SK-N-SH (cell line): Measurements from ENCODE around the gene TTLL1. TPM values are rescaled to one million over a fixed set of nuclear protein-coding genes. Genes with fewer than 3 reads are reported as not detected.

Experiments
- CTCF ChIA-PET: fragments of 300-600, 350-600 bp; formaldehyde crosslinking; extraction: SDS; loops from one replicate; lab custom pipeline; 2021; lab: Yijun Ruan, JAX
- POLR2A ChIA-PET: fragments of 350-600 bp; sonication (Branson Sonifier 250); formaldehyde crosslinking; extraction: SDS; loops from one replicate; lab custom pipeline; 2020; ENCODE audit warnings: antibody characterized with exemption, inconsistent platforms; lab: Yijun Ruan, JAX
- DNase-seq: peaks from one replicate; pipeline ENCODE4 v3.0.0; 2012
- H2AFZ ChIP-seq: fragments of 200-600 bp; sonication (generic); 2 replicates; pipeline ENCODE4 v1.8.1; 2016; ENCODE audit warnings: antibody characterized with exemption, mild to moderate bottlenecking, low read depth
- H3F3A ChIP-seq: fragments of 200-600 bp; sonication (generic); replicated peaks from 2 replicates; pipeline ENCODE3; 2016; ENCODE audit warnings: antibody characterized with exemption, mild to moderate bottlenecking; ENCODE audit not compliant: insufficient read depth
- H3K27ac ChIP-seq, 2 experiments: fragments of 200-500 bp in 1 of 2; fragments of 200-600 bp in 1 of 2; sonication (Bioruptor generic) in 1 of 2; sonication (generic), shearing (Covaris generic) in 1 of 2; 2 replicates each; pipeline versions ENCODE4 v1.5.1 to v1.6.1; 2014 to 2016; ENCODE audit warnings: low read depth in 2 of 2, inconsistent platforms in 1 of 2, low read length in 1 of 2, mild to moderate bottlenecking in 1 of 2, mixed read lengths in 1 of 2
- H3K27me3 ChIP-seq: fragments of 200-600 bp; sonication (generic), shearing (Covaris generic); 2 replicates; pipeline ENCODE4 v1.6.1; 2016; ENCODE audit warnings: mixed run types; ENCODE audit not compliant: insufficient read depth
- H3K36me3 ChIP-seq, 2 experiments: fragments of 200-500 bp in 1 of 2; fragments of 200-600 bp in 1 of 2; sonication (Bioruptor generic) in 1 of 2; sonication (generic) in 1 of 2; replicated peaks in 1 of 2; 2 replicates each; pipeline versions ENCODE3 to v1.5.1; 2014 to 2016; ENCODE audit warnings: low read length in 1 of 2, mild to moderate bottlenecking in 1 of 2; ENCODE audit not compliant: insufficient read depth in 2 of 2, control insufficient read depth in 1 of 2
- H3K4me1 ChIP-seq, 2 experiments: fragments of 200-500 bp in 1 of 2; fragments of 200-600 bp in 1 of 2; sonication (Bioruptor generic) in 1 of 2; sonication (generic), shearing (Covaris generic) in 1 of 2; 2 replicates each; pipeline versions ENCODE4 v1.5.1 to v1.6.1; 2014 to 2016; ENCODE audit warnings: low read depth in 1 of 2, low read length in 1 of 2, mixed run types in 1 of 2; ENCODE audit not compliant: insufficient read depth in 2 of 2, control insufficient read depth in 1 of 2
- H3K4me2 ChIP-seq: fragments of 200-600 bp; sonication (generic), shearing (Covaris generic); 2 replicates; pipeline ENCODE4 v1.6.1; 2017; ENCODE audit warnings: mixed run types
- H3K4me3 ChIP-seq, 2 experiments: fragments of 200-500 bp in 1 of 2; fragments of 200-600 bp in 1 of 2; sonication (Bioruptor generic) in 1 of 2; sonication (generic), shearing (Covaris generic) in 1 of 2; 2 replicates each; pipeline versions ENCODE4 v1.5.1 to v1.8.1; 2014 to 2016; ENCODE audit warnings: low read depth in 2 of 2, inconsistent platforms in 1 of 2, low read length in 1 of 2, mild to moderate bottlenecking in 1 of 2, mixed read lengths in 1 of 2, moderate library complexity in 1 of 2
- H3K79me2 ChIP-seq: fragments of 200-600 bp; sonication (generic); 2 replicates; pipeline ENCODE4 v1.8.1; 2017; ENCODE audit warnings: mild to moderate bottlenecking; ENCODE audit not compliant: insufficient read depth
- H3K9ac ChIP-seq: fragments of 200-600 bp; sonication (generic); 2 replicates; pipeline ENCODE4 v1.6.1; 2017; ENCODE audit warnings: mixed run types
- H3K9me2 ChIP-seq: fragments of 200-600 bp; sonication (generic); 2 replicates; pipeline ENCODE4 v1.6.1; 2017; ENCODE audit warnings: mixed run types
- H3K9me3 ChIP-seq: fragments of 200-600 bp; sonication (generic); 2 replicates; pipeline ENCODE4 v1.6.1; 2017; ENCODE audit warnings: mixed run types, mild to moderate bottlenecking, moderate library complexity
- H4K20me1 ChIP-seq: fragments of 200-600 bp; sonication (generic); 2 replicates; pipeline ENCODE4 v1.6.1; 2017; ENCODE audit warnings: mild to moderate bottlenecking, mixed run types; ENCODE audit not compliant: insufficient read depth
- CTCF ChIP-seq: fragments of 200-600 bp; sonication (generic); IDR thresholded peaks from 2 replicates; pipeline ENCODE4 v1.6.1; 2017; ENCODE audit warnings: antibody characterized with exemption, mild to moderate bottlenecking, moderate library complexity
- EP300 ChIP-seq, 2 experiments: IDR thresholded peaks; 2 replicates each; pipeline versions ENCODE4 v1.4.0 to v1.6.1; 2012; ENCODE audit warnings: borderline replicate concordance in 1 of 2, low read depth in 1 of 2, low read length in 1 of 2
- EZH2phosphoT487 ChIP-seq: fragments of 200-600 bp; sonication (generic); IDR thresholded peaks from 2 replicates; pipeline ENCODE4 v1.6.1; 2017; ENCODE audit warnings: low read depth, mixed run types, mild to moderate bottlenecking, antibody characterized with exemption, moderate library complexity, borderline replicate concordance
- FOSL2 ChIP-seq: IDR thresholded peaks from 2 replicates; pipeline ENCODE4 v1.4.0; 2012; ENCODE audit warnings: low read depth, mild to moderate bottlenecking, moderate library complexity, borderline replicate concordance
- FOXJ3 ChIP-seq: sonication (generic); formaldehyde crosslinking; IDR thresholded peaks from 2 replicates; pipeline ENCODE4 v1.5.1; 2020; ENCODE audit warnings: mild to moderate bottlenecking, missing genetic modification reagents
- FOXM1 ChIP-seq: IDR thresholded peaks from 2 replicates; pipeline ENCODE4 v1.4.0; 2012; ENCODE audit warnings: low read depth, mild to moderate bottlenecking
- GABPA ChIP-seq: IDR thresholded peaks from 2 replicates; pipeline ENCODE4 v1.4.0; 2012; ENCODE audit warnings: low read depth, mild to moderate bottlenecking
- JUND ChIP-seq: IDR thresholded peaks from 2 replicates; pipeline ENCODE4 v1.4.0; 2012
- MXI1 ChIP-seq: IDR thresholded peaks from 2 replicates; pipeline ENCODE4 v1.6.1; 2012; ENCODE audit warnings: mild to moderate bottlenecking, low read depth, low read length, improper control_type of control experiment
- NFIC ChIP-seq: IDR thresholded peaks from 2 replicates; pipeline ENCODE4 v1.4.0; 2012; ENCODE audit warnings: borderline replicate concordance
- RFX5 ChIP-seq: IDR thresholded peaks from 2 replicates; pipeline ENCODE4 v1.6.1; 2012; ENCODE audit warnings: mild to moderate bottlenecking, improper control_type of control experiment, low read length
- RXRA ChIP-seq: IDR thresholded peaks from 2 replicates; pipeline ENCODE4 v1.4.0; 2012; ENCODE audit warnings: low read depth, mild to moderate bottlenecking, borderline replicate concordance
- SMC3 ChIP-seq: IDR thresholded peaks from 2 replicates; pipeline ENCODE4 v1.6.1; 2012; ENCODE audit warnings: low read depth, low read length, improper control_type of control experiment
- TEAD4 ChIP-seq: IDR thresholded peaks from 2 replicates; pipeline ENCODE4 v1.4.0; 2012; ENCODE audit warnings: mild to moderate bottlenecking, borderline replicate concordance; ENCODE audit not compliant: insufficient read depth
- USF1 ChIP-seq: IDR thresholded peaks from 2 replicates; pipeline ENCODE4 v1.4.0; 2012; ENCODE audit warnings: low read depth, borderline replicate concordance
- USF2 ChIP-seq: fragments of 150-350 bp; IDR thresholded peaks from 2 replicates; pipeline ENCODE4 v1.6.1; 2017; ENCODE audit warnings: antibody characterized with exemption, low read length, low read depth, borderline replicate concordance
- YY1 ChIP-seq: IDR thresholded peaks from 2 replicates; pipeline ENCODE4 v1.4.0; 2012; ENCODE audit warnings: low read depth, mild to moderate bottlenecking
- WGBS: methylation state at CpG from one replicate; pipeline ENCODE4 v1.1.6; 2017; ENCODE audit warnings: low lambda C conversion rate; 5-methylcytosine and 5-hydroxymethylcytosine counted together
- polyA plus RNA-seq, 3 experiments: library from polyadenylated mRNA; depleted of rRNA; stranded (reverse); fragments of >200 nt; gene quantifications; 2 replicates each; pipeline ENCODE4 v1.2.3, GENCODE V29; 2012

Gene TTLL1
- polyA plus RNA-seq, 1 of the 3 experiments (the other 2 are of a cell fraction) = 14.0 TPM

GRCh38 chr22:43038325-43038724, 50.9 kb downstream of the TTLL1 start:
- no peaks in the 10 kb centered on the region for H3K79me2 ChIP-seq

GRCh38 chr22:43036282-43036829, 52.8 kb downstream of the TTLL1 start:
- Histone ChIP-seq H3K4me2 (no peak overlapping the region), H3K79me2 (no peaks in the 10 kb centered on the region), H4K20me1 (no peaks in the 10 kb centered on the region)
- POLR2A ChIA-PET = no interaction called here
- DNase-seq = no peak
- no peak for TF ChIP-seq USF2
- TF ChIP-seq, all 33 proteins: peak for 0
- Histone ChIP-seq H3K27ac (no peak overlapping the region), H3K9ac (no peak overlapping the region), H2AFZ (no peak overlapping the region), H3F3A (no peaks in the 10 kb centered on the region), H3K9me3 (no peaks in the 10 kb centered on the region), H3K4me3 (no peak overlapping the region), H3K9me2 (no peaks in the 10 kb centered on the region), H3K27me3 (no peaks in the 10 kb centered on the region), H3K36me3 (no peaks in the 10 kb centered on the region), H3K4me1 (no peaks in the 10 kb centered on the region; a peak in 1 of 4 replicates)
- CTCF ChIA-PET = no interaction called here
- WGBS = no CpG with 5 or more reads among the region's 19 CpGs

More at GRCh38 chr22:43038325-43038724, 50.9 kb downstream of the TTLL1 start:
- CTCF ChIA-PET = no interaction called here
- Histone ChIP-seq H3K36me3 (no peaks in the 10 kb centered on the region), H3F3A (no peaks in the 10 kb centered on the region), H3K4me1 (peaks cover 0 to 3% of the 10 kb centered on the region in 2 experiments; a peak in 1 of 4 replicates), H2AFZ (no peak overlapping the region), H3K9ac (no peak overlapping the region), H3K9me2 (no peaks in the 10 kb centered on the region), H3K27me3 (no peaks in the 10 kb centered on the region), H3K4me2 (no peak overlapping the region), H3K9me3 (no peaks in the 10 kb centered on the region), H3K27ac (no peak overlapping the region), H3K4me3 (no peak overlapping the region), H4K20me1 (no peaks in the 10 kb centered on the region)
- POLR2A ChIA-PET = no interaction called here
- TF ChIP-seq EP300 (IDR thresholded peaks at IDR 0.05; ENCODE audit: borderline replicate concordance in 1 of 2, low read depth in 1 of 2, low read length in 1 of 2) (no peak), MXI1 (no peak), USF1 (no peak), NFIC (no peak), SMC3 (no peak), JUND (no peak)
- 93% methylated on average over 12 of the region's 15 CpGs for WGBS
- no peak for DNase-seq

GRCh38 chr22:43035250-43035649, 53.9 kb downstream of the TTLL1 start:
- no peak overlapping the region for H3K9ac ChIP-seq
- H3F3A ChIP-seq = no peaks in the 10 kb centered on the region
- H3K79me2 ChIP-seq = no peaks in the 10 kb centered on the region
- no peak overlapping the region for H2AFZ ChIP-seq
- no peaks in the 10 kb centered on the region for H3K27me3 ChIP-seq
- no peaks in the 10 kb centered on the region; a peak in 1 of 4 replicates for H3K4me1 ChIP-seq
- CTCF ChIA-PET = interaction anchor here (3.7 kb wide), 1 partner anchor 168 kb away, joined by 15 read pairs; no protein-coding TSS in a partner anchor
- no peak for DNase-seq
- WGBS = no CpG with 5 or more reads among the region's 9 CpGs
- no peak overlapping the region for H3K4me3 ChIP-seq
- no peaks in the 10 kb centered on the region for H4K20me1 ChIP-seq
- no peak overlapping the region for H3K27ac ChIP-seq
- no peaks in the 10 kb centered on the region for H3K36me3 ChIP-seq
- H3K4me2 ChIP-seq = no peak overlapping the region
- H3K9me2 ChIP-seq = no peaks in the 10 kb centered on the region
- POLR2A ChIA-PET = no interaction called here
- no peaks in the 10 kb centered on the region for H3K9me3 ChIP-seq
- no peak for TF ChIP-seq USF1
- no peak for TF ChIP-seq TEAD4
- TF ChIP-seq CTCF = no peak
- TF ChIP-seq RFX5 = no peak
- TF ChIP-seq FOXJ3 (CRISPR knock-in tag) = no peak
- TF ChIP-seq USF2 = no peak
- TF ChIP-seq RXRA = no peak
- TF ChIP-seq FOSL2 = no peak
- no peak for TF ChIP-seq EZH2phosphoT487
- TF ChIP-seq GABPA = no peak
- TF ChIP-seq FOXM1 = no peak
- no peak for TF ChIP-seq YY1
- TF ChIP-seq SMC3 = no peak
